ENCODE results near the gene TMEM186. TPM values are rescaled to one million over a fixed set of nuclear protein-coding genes. Genes with fewer than 3 reads are reported as not detected.

The TMEM186 gene
- total and polyA plus RNA-seq, 9 of the 15 experiments (the other 6 are each of a cell fraction or from before 2014, with no cell fraction given): 10.1 to 33.4 (median 16.4) TPM

- TF ChIP-seq ZBTB12 (CRISPR knock-in tag; IDR thresholded peaks at IDR 0.05) (no peak), AFF4 (CRISPR knock-in tag; IDR thresholded peaks at IDR 0.05) (no peak)
Observed at GRCh38 chr16:8798174-8798527, 712 bp upstream of the TMEM186 start (continued).

- in situ Hi-C loops (cut with MboI) (no loop called here), intact Hi-C loops (cut with micrococcal nuclease) (loop anchor here (5.0 kb wide), 2 partner anchors 86 to 139 kb away; partner anchors contain the start of gene LITAFD)
- ATAC-seq: no peak
- H3K9me1 ChIP-seq (ENCODE audit: control insufficient read depth, insufficient read depth, low read length): no peaks in the 10 kb centered on the region
- H3K79me2 ChIP-seq (ENCODE audit: control insufficient read depth, insufficient read depth, low read length): peaks cover 63% of the 10 kb centered on the region
- peak overlapping the region; percentile 55 for H2AFZ ChIP-seq (ENCODE audit: low read depth, low read length)
- no peak for DNase-seq (ENCODE audit: extremely low read depth in 1 of 4, low spot score in 3 of 4)
- H3K4me3 ChIP-seq: peak overlapping the region; percentile 69
- ChIA-PET POLR2A (interaction anchor here (0.7 to 2.0 kb wide), 6 partner anchors 9 to 294 kb away, joined by 3 to 6 read pairs (median 4); partner anchors contain the start of gene HAPSTR1), CTCF (ENCODE audit: low intra/inter-chr PET ratio) (no interaction called here)
- H3K9ac ChIP-seq (ENCODE audit: insufficient read depth in 1 of 2, low read depth in 2 of 2, low read length in 2 of 2): peak overlapping the region; percentile 92 to 97
- peak overlapping the region; percentile 63 for H3K27ac ChIP-seq (ENCODE audit: extremely low read depth, low read depth, low read length)
- peak overlapping the region; percentile 97 for H3K4me2 ChIP-seq (ENCODE audit: insufficient read depth, low read length)
- H3K4me1 ChIP-seq (replicated peaks in 1 of 2; ENCODE audit: control insufficient read depth in 2 of 2, insufficient read depth in 2 of 2, low read length in 2 of 2): peaks cover 12 to 13% of the 10 kb centered on the region in 2 experiments; a peak in 4 of 5 replicates
- TSS peak; percentile 87 for BruUV-seq (replicated peaks)
- 0 out of 2 replicates have a peak, but pooled peaks cover 5% of the 10 kb centered on the region for H4K20me1 ChIP-seq (replicated peaks; ENCODE audit: control insufficient read depth, insufficient read depth, low read length)
- no peaks in the 10 kb centered on the region for H3K9me3 ChIP-seq (replicated peaks; ENCODE audit: control insufficient read depth, insufficient read depth, low read depth, low read length)
- 27% methylated on average over 14 of the region's 14 CpGs for whole genome bisulfite sequencing (ENCODE audit: insufficient coverage, low coverage, missing lambda C conversion rate)
- H3K36me3 ChIP-seq (ENCODE audit: control insufficient read depth, insufficient read depth, low read length): peaks cover 50% of the 10 kb centered on the region
- peak; percentile 26 for FAIRE-seq
- H3K27me3 ChIP-seq (ENCODE audit: control insufficient read depth in 2 of 2, insufficient read depth in 2 of 2, low read length in 2 of 2): no peaks in the 10 kb centered on the region
- no peak for TF ChIP-seq ARID3B (CRISPR knock-in tag; IDR thresholded peaks at IDR 0.05; ENCODE audit: borderline replicate concordance)
- TF ChIP-seq MEIS2 (IDR thresholded peaks at IDR 0.05; ENCODE audit: partially characterized antibody): no peak
- no peak for TF ChIP-seq FOXK2 (conservative IDR thresholded peaks at IDR 0.05 in 1 of 2, IDR thresholded peaks at IDR 0.05 in 1 of 2; ENCODE audit: low read depth in 2 of 2)
- TF ChIP-seq ATF1 (CRISPR knock-in tag; IDR thresholded peaks at IDR 0.05): no peak
- no peak for TF ChIP-seq ATF1 (tag; IDR thresholded peaks at IDR 0.05)
- 0 out of 2 replicates have a peak, but pooled peaks have one; percentile 4 for TF ChIP-seq HMGXB4 (CRISPR knock-in tag; IDR thresholded peaks at IDR 0.05)
- no peak for TF ChIP-seq HES1 (IDR thresholded peaks at IDR 0.05; ENCODE audit: low read depth)
Observed at GRCh38 chr16:8796469-8797363, 723 bp downstream of the TMEM186 start.

Data from K562 (cell line).